Stimulated activated CD8-positive, alpha-beta memory T cell treated with anti-CD3 and anti-CD28 coated beads, Interleukin-15, amount 100 ng/mL, for 48 hours (primary cell): ENCODE results near the gene RPL35A.
"Not testable (repeated sequence)": the region's sequence is repeated elsewhere in the genome, so short reads cannot be mapped to it uniquely, and the experiment has no call there.

Source experiments
- DNase-seq, 2 donors: peaks; one replicate each; pipeline ENCODE4 v3.0.0-alpha.2; 2020; ENCODE audit warnings: low read depth in 2 of 2

The RPL35A gene

DNA sequence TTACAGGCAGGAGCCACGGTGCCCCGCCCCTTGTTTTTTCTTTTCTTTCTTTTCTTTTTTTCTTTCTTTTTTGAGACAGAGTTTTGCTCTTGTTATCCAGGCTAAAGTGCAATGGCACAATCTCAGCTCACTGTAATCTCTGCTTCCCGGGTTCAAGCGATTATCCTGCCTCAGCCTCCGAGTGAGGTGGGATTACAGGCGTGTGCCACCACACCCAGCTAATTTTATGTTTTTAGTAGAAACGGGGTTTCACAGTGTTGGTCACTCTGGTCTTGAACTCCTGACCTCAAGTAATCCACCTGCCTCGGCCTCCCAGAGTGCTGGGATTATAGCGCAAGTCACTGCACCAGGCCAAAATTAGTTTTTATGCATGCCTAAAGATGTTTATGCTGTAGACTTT, 2.5 kb downstream of the RPL35A start:
- DNase-seq, result no peak

DNA sequence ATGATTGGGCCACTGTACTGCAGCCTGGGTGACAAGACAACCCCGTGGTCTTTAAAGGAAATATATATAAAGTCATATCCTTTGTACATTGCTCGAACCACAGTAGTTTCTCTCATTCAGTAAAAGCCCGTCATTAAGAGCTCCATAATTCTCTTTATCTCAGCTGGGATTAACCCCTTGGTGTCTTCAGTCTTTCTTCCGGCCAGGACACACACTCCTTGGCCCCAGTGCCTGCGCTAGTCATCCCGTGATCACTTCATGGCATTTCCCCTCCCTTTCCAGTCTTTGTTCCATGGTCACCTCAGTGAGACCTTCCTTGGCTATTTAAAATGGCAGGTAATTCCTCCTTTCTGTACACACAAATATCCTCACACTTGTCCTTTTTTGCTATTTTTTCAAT, 3.3 kb downstream of the RPL35A start:
- DNase-seq, result no peak

- no peak for DNase-seq
These were observed 3.9 kb downstream of the RPL35A start for GRCh38 chr3:197953881-197954280.

DNA sequence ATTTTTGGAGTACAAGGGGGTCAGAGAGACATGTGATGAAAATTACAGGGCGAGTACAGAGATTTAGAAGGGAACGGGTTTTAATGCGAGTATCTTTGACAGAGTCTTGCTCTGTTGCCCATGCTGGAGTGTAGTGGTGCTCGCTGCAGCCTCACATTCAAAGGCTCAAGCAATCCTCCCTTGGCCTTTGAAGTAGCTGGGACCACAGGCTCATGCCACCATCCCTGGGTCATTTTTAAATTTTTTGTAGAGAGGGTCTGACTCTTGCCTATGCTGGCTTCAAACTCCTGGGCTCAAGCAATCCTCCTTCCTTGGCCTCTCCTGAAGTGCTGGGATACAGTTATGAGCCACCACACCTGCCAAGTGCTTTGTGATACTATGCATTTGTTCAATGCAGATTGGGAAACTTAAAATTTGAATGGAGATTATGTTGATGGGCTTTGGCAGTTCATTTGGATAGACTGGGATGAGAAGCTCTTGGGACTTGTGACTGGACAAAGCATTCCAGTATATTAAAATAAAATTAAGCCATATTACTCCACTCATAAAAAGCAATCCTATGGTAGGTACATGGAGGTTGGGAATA, 6.0 kb downstream of the RPL35A start:
- no peak for DNase-seq

DNA sequence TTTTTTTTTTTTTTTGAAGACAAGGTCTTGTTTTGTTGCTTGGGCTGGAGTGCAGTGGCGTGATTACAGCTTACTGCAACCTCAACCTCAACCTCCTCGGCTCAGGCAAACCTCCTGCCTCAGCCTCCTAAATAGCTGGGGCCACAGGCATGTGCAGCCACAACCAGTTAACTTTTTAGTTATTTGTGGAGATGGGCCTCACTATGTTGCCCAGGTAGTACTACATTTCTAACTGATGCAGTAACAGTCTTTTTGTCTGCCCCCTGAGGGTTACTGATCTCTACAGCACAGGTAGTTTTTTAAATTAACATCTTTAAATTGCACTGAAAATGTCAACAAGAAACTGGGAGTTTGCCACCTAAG, 6.6 kb downstream of the RPL35A start:
- no peak for DNase-seq

DNA sequence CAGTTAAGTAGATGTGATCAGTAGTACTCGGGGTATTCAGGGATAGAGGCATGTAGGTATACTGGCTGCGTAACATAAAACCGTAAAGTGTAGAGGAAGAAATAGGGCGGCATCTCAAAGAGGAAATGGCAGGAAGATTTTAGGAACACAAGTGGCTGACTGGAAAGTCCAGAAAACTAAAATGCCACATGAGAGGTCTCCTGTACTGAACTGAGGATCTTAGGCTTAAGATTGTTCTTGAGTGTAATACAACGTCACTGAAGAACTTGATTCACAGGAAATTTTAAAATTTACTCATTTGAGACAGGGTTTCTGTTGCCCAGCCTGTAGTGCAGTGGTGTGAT, 7.8 kb downstream of the RPL35A start:
- no peak for DNase-seq

GRCh38 chr3:197958346-197958745, 8.4 kb downstream of the RPL35A start:
- DNase-seq, result no peak

DNA sequence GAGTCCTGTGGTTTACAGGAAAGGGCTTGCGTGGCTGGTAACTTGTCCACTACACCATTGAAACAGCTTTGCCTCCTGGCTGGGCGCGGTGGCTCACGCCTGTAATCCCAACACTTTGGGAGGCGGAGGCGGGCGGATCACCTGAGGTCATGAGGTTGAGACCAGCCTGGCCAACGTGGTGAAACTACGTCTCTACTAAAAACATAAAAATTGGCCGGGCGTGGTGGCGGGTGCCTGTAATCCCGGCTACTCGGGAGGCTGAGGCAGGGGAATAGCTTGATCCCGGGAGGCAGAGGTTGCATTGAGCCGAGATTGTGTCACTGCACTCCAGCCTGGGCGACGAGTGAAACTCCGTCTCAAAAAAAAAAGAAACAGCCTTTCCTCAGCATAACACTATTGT, 8.9 kb downstream of the RPL35A start:
- not testable (repeated sequence) for DNase-seq

- no peak for DNase-seq
These were observed 9.5 kb downstream of the RPL35A start for GRCh38 chr3:197959500-197959890.

- DNase-seq, result peak; percentile 94 to 95
These were observed 10.1 kb downstream of the RPL35A start, which contains the start of gene LMLN for GRCh38 chr3:197959891-197960693. LMLN (plus strand) TSS chr3:197960217; CDS start chr3:197960246, 29 bp downstream.

GRCh38 chr3:197960694-197961581, 10.9 kb downstream of the RPL35A start:
- DNase-seq, result peak in 1 of 2 donors; percentile 58

DNA sequence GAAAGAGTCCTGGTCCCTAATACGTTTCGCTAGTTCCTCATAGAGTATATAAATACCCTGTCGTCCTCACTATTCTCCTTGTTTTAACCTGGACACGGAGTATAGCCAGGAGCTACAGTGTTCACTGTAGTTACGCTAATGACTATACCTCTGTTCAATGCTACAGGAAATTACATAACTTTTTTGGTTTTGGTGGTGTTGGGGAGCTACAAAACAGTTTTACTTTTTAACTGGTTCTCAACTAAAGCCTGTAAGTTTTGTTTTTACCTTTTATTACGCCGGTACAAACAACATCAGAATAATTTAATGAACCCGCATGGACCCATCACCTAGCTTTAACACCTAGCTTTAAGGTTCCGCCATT, 11.6 kb downstream of the RPL35A start:
- DNase-seq, result no peak

DNA sequence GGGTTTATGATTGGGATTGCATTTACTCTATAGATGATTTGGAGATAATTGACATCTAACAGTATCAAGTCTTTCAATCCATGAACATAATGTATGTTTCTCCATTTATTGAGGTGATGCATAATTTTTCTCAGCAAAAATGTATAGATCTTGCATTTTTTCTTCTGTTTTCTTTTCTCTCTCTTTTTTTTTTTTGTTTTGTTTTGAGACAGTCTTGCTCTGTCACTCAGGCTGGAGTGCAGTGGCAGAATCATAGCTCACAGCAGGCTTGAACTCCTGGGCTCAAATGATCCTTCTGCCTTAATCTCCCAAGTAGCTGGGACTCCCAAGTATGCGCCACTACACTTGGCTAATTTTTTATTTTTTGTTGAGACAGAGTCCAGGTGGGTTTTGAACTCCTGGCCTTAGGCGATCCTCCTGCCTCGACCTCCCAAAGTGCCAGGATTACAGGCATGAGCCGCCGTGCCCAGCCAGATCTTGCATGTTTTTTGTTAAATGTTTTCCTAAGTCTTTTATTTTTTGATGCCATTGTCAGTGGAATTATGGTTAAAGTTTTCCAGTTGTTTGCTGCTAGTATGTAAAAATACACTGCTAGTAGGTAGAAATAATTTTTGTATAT, 13.1 kb downstream of the RPL35A start:
- no peak for DNase-seq

DNA sequence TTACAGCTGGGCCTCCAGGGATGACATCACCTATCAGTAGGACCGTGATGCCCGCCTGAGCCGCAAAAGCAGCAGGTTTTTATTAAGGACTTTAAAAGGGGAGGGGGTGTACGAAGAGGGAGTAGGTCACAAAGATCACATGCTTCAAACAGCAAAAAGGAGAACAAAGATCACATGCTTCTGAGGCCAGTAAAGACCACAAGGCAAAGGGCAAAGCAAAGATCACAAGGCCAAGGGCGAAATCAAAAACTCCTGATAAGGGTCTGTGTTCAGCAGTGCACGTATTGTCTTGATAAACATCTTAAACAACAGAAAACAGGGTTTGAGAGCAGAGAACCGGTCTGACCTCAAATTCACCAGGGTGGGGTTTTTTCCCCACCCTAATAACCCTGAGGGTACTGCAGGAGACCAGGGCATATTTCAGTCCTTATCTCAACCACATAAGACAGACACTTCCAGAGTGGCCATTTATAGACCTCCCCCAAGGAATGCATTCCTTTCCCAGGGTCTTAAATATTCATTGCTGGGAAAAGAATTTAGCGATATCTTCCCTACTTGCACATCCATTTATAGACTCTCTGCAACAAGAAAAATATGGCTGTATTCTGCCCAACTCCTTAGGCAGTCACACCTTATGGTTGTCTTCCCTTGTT, 17.5 kb downstream of the RPL35A start:
- DNase-seq, result not testable (repeated sequence)

DNA sequence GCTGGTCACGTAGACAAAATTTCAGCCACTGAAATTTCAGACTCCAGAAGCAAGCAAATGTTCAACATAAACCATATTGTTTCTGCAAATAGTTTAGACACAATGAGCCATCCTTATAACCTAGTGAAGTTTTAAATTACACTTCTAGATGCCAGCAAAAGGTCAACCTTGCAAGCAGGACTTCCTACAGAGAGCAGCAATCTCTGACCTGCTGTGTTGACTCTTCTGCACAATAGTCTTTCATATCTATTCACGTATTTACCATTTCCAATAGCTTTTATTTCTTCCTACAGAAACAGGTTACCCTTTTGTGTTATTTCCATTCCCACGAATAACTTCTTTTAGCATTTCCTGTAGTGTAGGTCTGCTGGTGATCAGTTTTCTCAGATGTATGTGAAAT, 20.6 kb downstream of the RPL35A start:
- DNase-seq, result no peak

DNA sequence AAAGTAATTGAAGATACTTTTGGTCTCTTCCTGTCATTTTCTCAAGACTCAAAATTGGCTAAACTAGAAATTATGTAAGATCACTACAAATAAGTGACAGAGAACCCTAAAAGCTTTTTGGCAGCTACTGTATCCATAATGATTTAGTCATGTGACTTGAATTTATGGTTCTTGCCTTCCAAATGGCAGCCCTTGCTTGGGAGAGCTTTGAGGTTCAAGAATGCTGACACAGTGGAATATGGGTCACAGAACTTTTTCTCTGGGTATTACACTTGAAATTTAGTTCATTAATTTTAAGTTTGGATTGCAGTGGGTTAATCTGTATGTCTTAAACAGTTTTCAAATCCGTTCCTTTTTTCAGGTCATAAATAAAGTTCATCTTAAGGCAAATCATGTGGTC, 24.0 kb downstream of the RPL35A start:
- DNase-seq, result no peak

GRCh38 chr3:197975311-197975710, 25.3 kb downstream of the RPL35A start:
- DNase-seq, result no peak

DNA sequence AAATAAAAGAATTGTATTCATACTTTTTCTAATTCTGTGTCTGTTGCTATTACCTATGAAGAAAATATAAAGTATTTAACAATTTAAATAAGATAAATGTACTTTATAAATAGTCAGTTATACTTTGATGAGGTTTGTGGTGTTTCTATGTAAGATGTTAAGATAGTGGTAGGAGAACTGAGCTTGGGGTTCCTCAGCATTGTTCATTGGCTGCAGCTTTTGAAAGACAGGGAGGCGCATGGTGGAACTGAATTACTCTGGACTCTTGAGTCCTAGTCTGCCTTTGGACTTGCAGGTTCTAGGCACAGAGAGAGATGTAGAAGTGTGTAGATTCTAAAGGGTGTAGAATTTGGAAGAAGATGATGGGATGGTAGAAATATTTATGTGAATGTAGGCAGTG, 33.1 kb downstream of the RPL35A start:
- DNase-seq, result no peak

DNA sequence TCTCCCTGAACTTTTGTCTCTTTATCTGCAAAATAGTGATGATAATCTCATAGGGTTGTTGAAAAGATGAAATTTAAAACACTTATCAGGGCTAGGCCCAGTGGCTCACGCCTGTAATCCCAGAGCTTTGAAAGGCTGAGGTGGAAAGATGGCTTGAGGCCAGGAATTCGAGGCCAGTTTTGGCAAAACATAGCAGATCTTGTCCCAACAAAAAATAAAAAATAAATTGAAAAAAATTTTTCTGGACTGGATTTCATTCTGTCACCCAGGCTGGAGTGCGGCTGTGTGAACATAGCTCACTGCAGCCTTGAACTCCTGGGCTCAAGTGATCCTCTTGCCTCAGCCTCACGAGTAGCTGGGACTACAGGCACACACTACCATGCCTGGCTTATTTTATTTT, 39.7 kb downstream of the RPL35A start:
- no peak for DNase-seq

GRCh38 chr3:197994736-197995135, 44.7 kb downstream of the RPL35A start:
- DNase-seq, result no peak

DNA sequence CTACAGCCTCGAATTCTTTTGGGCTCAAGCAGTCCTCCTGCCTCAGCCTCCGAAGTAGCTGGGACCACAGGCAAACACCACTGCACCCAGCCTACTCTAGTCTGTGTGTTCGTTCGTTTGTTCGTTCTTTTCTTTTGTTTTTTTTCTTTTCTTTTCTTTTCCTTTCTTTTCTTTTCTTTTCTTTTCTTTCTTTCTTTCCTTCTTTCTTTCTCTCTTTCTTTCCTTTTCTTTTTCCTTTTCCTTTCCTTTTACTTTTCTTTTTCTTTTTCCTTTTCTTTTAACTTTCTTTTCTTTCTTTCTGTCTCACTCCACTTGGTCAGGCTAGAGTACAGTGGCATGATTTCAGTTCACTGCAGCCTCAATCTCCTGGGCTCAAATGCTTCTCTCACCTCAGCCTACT, 46.9 kb downstream of the RPL35A start:
- DNase-seq, result no peak

DNA sequence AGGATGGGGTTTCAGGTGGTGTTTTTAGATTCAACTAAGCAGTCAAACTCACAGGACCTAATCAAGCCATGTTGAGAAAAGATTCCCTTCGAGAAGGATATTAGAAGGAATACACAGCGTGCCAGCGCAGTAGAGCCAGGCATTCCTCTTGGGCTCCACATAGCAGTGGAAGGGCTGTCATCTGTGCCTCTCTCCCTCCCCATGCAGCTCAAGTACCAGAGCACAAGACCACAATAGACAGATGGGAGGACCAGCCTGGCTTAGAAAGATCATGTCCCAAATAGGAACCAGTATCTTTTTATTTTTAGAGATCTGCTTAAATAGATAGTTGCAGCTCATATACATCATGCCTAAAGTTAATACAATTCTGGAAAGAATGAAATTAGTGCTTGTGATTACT, 47.9 kb downstream of the RPL35A start:
- no peak for DNase-seq
